Mesendoderm (in vitro differentiated cells): ENCODE measurements around the gene FCN2.

Experiments
- DNase-seq: peaks from one replicate; pipeline ENCODE4 v3.0.0; 2013
- H2AK5ac ChIP-seq: 2 replicates; pipeline ENCODE4 v1.6.1; 2013; ENCODE audit warnings: low read length, inconsistent platforms
- H2BK120ac ChIP-seq: 2 replicates; pipeline ENCODE4 v1.6.1; 2013; ENCODE audit warnings: low read depth, mild to moderate bottlenecking, low read length, moderate library complexity, mixed read lengths
- H2BK15ac ChIP-seq: replicated peaks from 2 replicates; pipeline ENCODE4 v1.6.1; 2013; ENCODE audit warnings: low read depth, mild to moderate bottlenecking, moderate library complexity
- H2BK5ac ChIP-seq: 2 replicates; pipeline ENCODE4 v1.6.1; 2013; ENCODE audit warnings: low read length, inconsistent platforms
- H3K18ac ChIP-seq: 2 replicates; pipeline ENCODE4 v1.6.1; 2013; ENCODE audit warnings: mild to moderate bottlenecking, low read length, mixed read lengths
- H3K23ac ChIP-seq: one replicate; pipeline ENCODE4 v1.6.1; 2013; ENCODE audit warnings: low read length
- H3K27ac ChIP-seq: 2 replicates; pipeline ENCODE4 v1.5.1; 2013; ENCODE audit warnings: low read depth, mild to moderate bottlenecking, inconsistent platforms, low read length, moderate library complexity
- H3K27me3 ChIP-seq: 2 replicates; pipeline ENCODE4 v1.6.1; 2013; ENCODE audit warnings: low read length, control low read depth, mild to moderate bottlenecking, inconsistent platforms; ENCODE audit not compliant: insufficient read depth, poor library complexity
- H3K36me3 ChIP-seq: 2 replicates; pipeline ENCODE4 v1.6.1; 2013; ENCODE audit warnings: low read length, inconsistent platforms; ENCODE audit not compliant: control insufficient read depth, insufficient read depth
- H3K4ac ChIP-seq: one replicate; pipeline ENCODE4 v1.6.1; 2013; ENCODE audit warnings: low read depth, mild to moderate bottlenecking, low read length, moderate library complexity
- H3K4me1 ChIP-seq: 2 replicates; pipeline ENCODE4 v1.6.1; 2013; ENCODE audit warnings: low read depth, low read length, inconsistent platforms; ENCODE audit not compliant: control insufficient read depth
- H3K4me2 ChIP-seq: 2 replicates; pipeline ENCODE4 v1.6.1; 2013; ENCODE audit warnings: low read length
- H3K4me3 ChIP-seq: 2 replicates; pipeline ENCODE4 v1.5.1; 2013; ENCODE audit warnings: mild to moderate bottlenecking, low read length
- H3K56ac ChIP-seq: one replicate; pipeline ENCODE4 v1.6.1; 2013; ENCODE audit warnings: low read length
- H3K79me1 ChIP-seq: 2 replicates; pipeline ENCODE4 v1.6.1; 2013; ENCODE audit warnings: low read length, inconsistent platforms
- H3K79me2 ChIP-seq: 2 replicates; pipeline ENCODE4 v1.6.1; 2013; ENCODE audit warnings: mild to moderate bottlenecking, low read length; ENCODE audit not compliant: control insufficient read depth, insufficient read depth
- H3K9ac ChIP-seq: 2 replicates; pipeline ENCODE4 v1.6.1; 2013; ENCODE audit warnings: low read length, inconsistent platforms
- H4K5ac ChIP-seq: one replicate; pipeline ENCODE4 v1.6.1; 2013; ENCODE audit warnings: low read length
- H4K8ac ChIP-seq: one replicate; pipeline ENCODE4 v1.6.1; 2013; ENCODE audit warnings: low read depth, mild to moderate bottlenecking, control low read depth, low read length, moderate library complexity
- WGBS: extraction: QIAGEN DNeasy Blood & Tissue Kit; methylation state at CpG from one replicate; pipeline ENCODE4 v1.1.7; 2013; ENCODE audit warnings: low lambda C conversion rate, missing lambda C conversion rate; ENCODE audit not compliant: insufficient coverage; ENCODE audit errors: extremely low coverage; 5-methylcytosine and 5-hydroxymethylcytosine counted together

Gene FCN2

GRCh38 chr9:134838651-134839454 lies 41.8 kb upstream of the FCN2 start:
- no peak for DNase-seq
- H3K27ac ChIP-seq: no peak overlapping the region
- no peaks in the 10 kb centered on the region for H3K79me1 ChIP-seq
- no peak overlapping the region for H3K23ac ChIP-seq
- H3K9ac ChIP-seq: no peak overlapping the region
- H3K27me3 ChIP-seq: no peaks in the 10 kb centered on the region
- H3K4me2 ChIP-seq: no peak overlapping the region
- H3K36me3 ChIP-seq: peaks cover 18% of the 10 kb centered on the region
- no peak overlapping the region for H2BK120ac ChIP-seq
- no peak overlapping the region for H3K4me3 ChIP-seq
- H3K4me1 ChIP-seq: no peaks in the 10 kb centered on the region
- no peak overlapping the region for H2AK5ac ChIP-seq
- no peak overlapping the region for H3K56ac ChIP-seq
- H4K5ac ChIP-seq: no peak overlapping the region
- no peaks in the 10 kb centered on the region for H3K79me2 ChIP-seq
- no CpG with 5 or more reads among the region's 34 CpGs for WGBS
- H4K8ac ChIP-seq: no peak overlapping the region
- H3K18ac ChIP-seq: no peak overlapping the region
- no peak overlapping the region for H3K4ac ChIP-seq
- H2BK5ac ChIP-seq: no peak overlapping the region
- no peak overlapping the region for H2BK15ac ChIP-seq

GRCh38 chr9:134839455-134840125 lies 41.0 kb upstream of the FCN2 start:
- DNase-seq: peak; percentile 29
- WGBS: no CpG with 5 or more reads among the region's 21 CpGs
- peaks cover 18% of the 10 kb centered on the region for H3K36me3 ChIP-seq

GRCh38 chr9:134840511-134840910 lies 40.1 kb upstream of the FCN2 start:
- H2BK5ac ChIP-seq: no peak overlapping the region
- no peak overlapping the region for H3K4ac ChIP-seq
- H3K27me3 ChIP-seq: no peaks in the 10 kb centered on the region
- H3K56ac ChIP-seq: no peak overlapping the region
- H3K4me3 ChIP-seq: no peak overlapping the region
- H3K4me2 ChIP-seq: no peak overlapping the region
- no peak overlapping the region for H3K23ac ChIP-seq
- no CpG with 5 or more reads among the region's 12 CpGs for WGBS
- H3K79me1 ChIP-seq: no peaks in the 10 kb centered on the region
- no peak overlapping the region for H2BK15ac ChIP-seq
- no peak overlapping the region for H4K8ac ChIP-seq
- no peak overlapping the region for H3K9ac ChIP-seq
- no peaks in the 10 kb centered on the region for H3K4me1 ChIP-seq
- H3K18ac ChIP-seq: no peak overlapping the region
- H3K36me3 ChIP-seq: peaks cover 18% of the 10 kb centered on the region
- H3K27ac ChIP-seq: no peak overlapping the region
- H4K5ac ChIP-seq: no peak overlapping the region
- no peak overlapping the region for H2BK120ac ChIP-seq
- no peak overlapping the region for H2AK5ac ChIP-seq
- no peak for DNase-seq
- H3K79me2 ChIP-seq: no peaks in the 10 kb centered on the region

More at GRCh38 chr9:134839455-134840125, 41.0 kb upstream of the FCN2 start:
- Histone ChIP-seq H3K27me3 (no peaks in the 10 kb centered on the region), H4K8ac (no peak overlapping the region), H2BK5ac (no peak overlapping the region), H2AK5ac (no peak overlapping the region), H3K27ac (no peak overlapping the region), H4K5ac (no peak overlapping the region), H3K56ac (no peak overlapping the region), H3K18ac (no peak overlapping the region), H3K4me3 (no peak overlapping the region), H3K4ac (no peak overlapping the region), H2BK120ac (no peak overlapping the region), H3K23ac (no peak overlapping the region), H2BK15ac (no peak overlapping the region), H3K4me1 (no peaks in the 10 kb centered on the region), H3K4me2 (no peak overlapping the region), H3K79me1 (no peaks in the 10 kb centered on the region), H3K9ac (no peak overlapping the region), H3K79me2 (no peaks in the 10 kb centered on the region)

- Histone ChIP-seq H3K36me3 (peaks cover 18% of the 10 kb centered on the region), H3K79me2 (no peaks in the 10 kb centered on the region), H3K9ac (no peak overlapping the region), H4K5ac (no peak overlapping the region), H2BK5ac (no peak overlapping the region), H3K27ac (no peak overlapping the region), H3K79me1 (no peaks in the 10 kb centered on the region), H2BK120ac (no peak overlapping the region), H3K23ac (no peak overlapping the region), H2AK5ac (no peak overlapping the region), H3K4me2 (no peak overlapping the region), H2BK15ac (no peak overlapping the region), H3K4me3 (no peak overlapping the region), H3K27me3 (no peaks in the 10 kb centered on the region), H3K4ac (no peak overlapping the region), H3K56ac (no peak overlapping the region), H3K4me1 (no peaks in the 10 kb centered on the region), H4K8ac (no peak overlapping the region), H3K18ac (no peak overlapping the region)
- DNase-seq: no peak
- WGBS: no CpG with 5 or more reads among the region's 15 CpGs
Observed at GRCh38 chr9:134841180-134841904, 39.3 kb upstream of the FCN2 start.

GRCh38 chr9:134842321-134842720 lies 38.3 kb upstream of the FCN2 start:
- Histone ChIP-seq H2BK5ac (no peak overlapping the region), H3K79me1 (no peaks in the 10 kb centered on the region), H2AK5ac (no peak overlapping the region), H3K27me3 (no peaks in the 10 kb centered on the region), H3K4ac (no peak overlapping the region), H4K8ac (no peak overlapping the region), H3K23ac (no peak overlapping the region), H3K4me3 (no peak overlapping the region), H3K56ac (no peak overlapping the region), H3K4me1 (no peaks in the 10 kb centered on the region), H2BK15ac (no peak overlapping the region), H3K79me2 (no peaks in the 10 kb centered on the region), H3K4me2 (no peak overlapping the region), H3K18ac (no peak overlapping the region), H3K36me3 (peaks cover 15% of the 10 kb centered on the region), H3K9ac (no peak overlapping the region), H3K27ac (no peak overlapping the region), H2BK120ac (no peak overlapping the region), H4K5ac (no peak overlapping the region)
- DNase-seq: no peak
- no CpG with 5 or more reads among the region's 22 CpGs for WGBS
